Stimulated activated CD8-positive, alpha-beta memory T cell treated with anti-CD3 and anti-CD28 coated beads, Interleukin-4, amount 100 ng/mL, for 4 hours (primary cell): ENCODE results near the gene CLEC18A.
"Not testable (repeated sequence)": the region's sequence is repeated elsewhere in the genome, so short reads cannot be mapped to it uniquely, and the experiment has no call there.

ENCODE experiments used
- DNase-seq, 2 donors: peaks; one replicate each; pipeline ENCODE4 v3.0.0-alpha.2; 2020; ENCODE audit warnings: low read depth in 2 of 2, low spot score in 1 of 2

Gene CLEC18A

DNA sequence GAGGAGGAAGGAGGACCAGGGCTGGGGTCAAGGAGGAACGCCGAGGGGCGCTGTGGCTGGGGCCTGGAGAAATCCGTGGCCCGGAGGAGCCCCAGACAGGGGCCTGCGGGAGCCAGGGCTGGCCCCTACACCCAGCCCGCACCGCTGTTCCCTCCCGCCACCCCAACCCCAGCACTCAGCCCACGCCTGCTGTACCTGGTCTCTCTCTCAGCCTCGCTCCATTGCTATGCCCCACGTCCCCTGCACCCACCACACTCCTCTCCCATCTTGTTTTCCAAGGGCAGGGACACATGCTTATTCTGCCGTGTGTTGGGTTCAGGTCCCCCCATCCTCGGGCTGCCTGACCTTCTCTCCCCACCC is 518 bp downstream of the CLEC18A start:
- DNase-seq = not testable (repeated sequence)

DNA sequence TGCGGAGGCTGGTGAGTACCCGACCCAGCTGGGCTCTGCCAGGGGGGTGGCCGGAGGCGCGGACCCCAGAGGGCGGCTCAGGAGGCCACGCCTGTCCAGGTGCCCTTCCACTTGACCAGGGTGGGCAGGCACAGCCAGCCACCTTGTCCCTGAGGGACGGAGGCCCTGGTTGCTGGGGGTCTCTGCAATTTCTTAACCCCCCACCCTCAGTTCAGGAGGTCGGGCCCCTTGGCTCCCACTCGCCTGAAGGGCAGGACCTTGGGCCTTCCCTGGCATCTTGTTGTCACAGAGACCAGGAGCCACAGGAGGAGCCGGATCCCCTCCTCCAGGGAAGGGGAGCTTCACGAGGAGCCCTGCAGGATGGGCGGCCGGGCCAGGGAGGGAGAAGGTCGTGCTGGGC is 982 bp downstream of the CLEC18A start:
- not testable (repeated sequence) for DNase-seq

- not testable (repeated sequence) for DNase-seq
These were observed 1.6 kb downstream of the CLEC18A start for GRCh38 chr16:69952572-69953355.

DNA sequence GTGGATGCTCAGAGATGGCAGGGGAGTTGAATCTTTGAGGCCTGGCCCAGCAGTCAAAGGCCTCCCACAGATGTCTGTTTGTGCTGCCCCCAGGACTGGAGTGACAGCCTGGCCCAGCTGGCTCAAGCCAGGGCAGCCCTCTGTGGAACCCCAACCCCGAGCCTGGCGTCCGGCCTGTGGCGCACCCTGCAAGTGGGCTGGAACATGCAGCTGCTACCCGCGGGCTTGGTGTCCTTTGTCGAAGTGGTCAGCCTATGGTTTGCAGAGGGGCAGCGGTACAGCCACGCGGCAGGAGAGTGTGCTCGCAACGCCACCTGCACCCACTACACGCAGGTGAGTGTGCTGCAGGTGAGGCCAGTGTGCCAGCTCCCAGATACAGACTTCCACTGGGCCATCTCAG is 3.1 kb downstream of the CLEC18A start:
- DNase-seq = not testable (repeated sequence)

GRCh38 chr16:69963312-69963711 is 12.2 kb downstream of the CLEC18A start:
- not testable (repeated sequence) for DNase-seq

DNA sequence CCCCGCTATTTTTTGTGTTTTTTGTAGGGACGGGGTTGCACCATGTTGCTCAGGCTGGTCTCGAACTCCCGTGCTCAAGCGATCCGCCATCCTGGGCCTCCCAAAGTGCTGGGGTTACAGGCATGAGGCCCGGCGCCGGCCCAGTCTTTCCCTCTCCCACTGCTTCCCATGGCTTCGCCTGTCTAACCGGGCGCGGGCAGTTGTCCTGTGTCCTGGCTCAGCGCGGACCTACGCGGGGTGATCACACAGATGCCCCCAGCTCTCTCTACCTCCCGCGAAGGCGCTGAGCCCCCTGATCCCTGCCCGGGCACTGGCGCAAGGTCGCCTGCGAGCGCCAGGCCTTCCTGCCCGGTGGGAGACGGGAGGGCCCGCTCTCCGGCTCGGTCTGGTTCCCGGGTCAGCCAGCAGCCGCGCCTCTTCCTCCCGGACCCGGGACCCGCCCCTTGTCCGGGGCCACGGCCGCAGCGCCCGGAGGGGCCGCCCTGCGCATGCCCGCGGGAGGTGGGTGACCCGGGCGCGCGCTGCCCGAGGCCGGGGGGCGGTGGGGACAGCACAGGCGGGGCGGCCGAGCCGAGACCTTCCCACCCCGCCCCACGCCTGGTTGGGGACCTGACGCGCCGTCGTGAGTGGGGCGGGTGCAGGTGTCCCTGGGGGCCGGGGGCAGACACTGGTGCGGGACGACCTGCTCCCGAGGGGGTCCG is 14.0 kb downstream of the CLEC18A start:
- not testable (repeated sequence) for DNase-seq

- DNase-seq = not testable (repeated sequence)
These were observed 14.5 kb downstream of the CLEC18A start for GRCh38 chr16:69965661-69966054.

- DNase-seq = not testable (repeated sequence)
These were observed 16.6 kb downstream of the CLEC18A start for GRCh38 chr16:69967688-69968087.

- DNase-seq = not testable (repeated sequence)
These were observed 17.0 kb downstream of the CLEC18A start for GRCh38 chr16:69968125-69968524.

- not testable (repeated sequence) for DNase-seq
These were observed 18.5 kb downstream of the CLEC18A start for GRCh38 chr16:69969657-69970056.

GRCh38 chr16:69972120-69972519 is 21.0 kb downstream of the CLEC18A start:
- not testable (repeated sequence) for DNase-seq

DNA sequence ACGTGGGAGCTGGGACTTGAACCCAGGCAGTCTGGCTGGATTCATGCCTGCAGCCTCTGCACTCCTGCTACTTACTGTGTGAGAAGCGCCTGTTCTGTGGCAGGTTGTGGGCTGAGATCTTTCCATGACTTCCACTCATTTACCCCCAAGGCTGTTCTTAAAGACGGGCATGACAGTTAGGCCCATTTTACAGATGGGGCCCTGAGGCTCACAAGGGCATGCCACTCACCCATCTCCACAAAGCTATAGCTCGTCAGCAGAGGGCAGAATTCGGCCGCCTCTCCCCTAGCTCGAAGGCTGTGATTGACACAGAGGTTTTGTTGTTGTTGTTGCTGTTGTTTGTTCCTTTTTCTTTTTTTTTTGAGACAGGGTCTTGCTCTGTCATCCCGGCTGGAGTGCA is 21.8 kb downstream of the CLEC18A start:
- DNase-seq = not testable (repeated sequence)

- not testable (repeated sequence) for DNase-seq
These were observed 34.1 kb downstream of the CLEC18A start for GRCh38 chr16:69985196-69985595.

GRCh38 chr16:69997956-69998355 is 46.8 kb downstream of the CLEC18A start:
- DNase-seq = not testable (repeated sequence)

GRCh38 chr16:69999801-70000200 is 48.7 kb downstream of the CLEC18A start:
- not testable (repeated sequence) for DNase-seq

GRCh38 chr16:70003511-70003910 is 52.4 kb downstream of the CLEC18A start:
- DNase-seq = not testable (repeated sequence)

GRCh38 chr16:70008604-70009003 is 57.5 kb downstream of the CLEC18A start:
- DNase-seq = not testable (repeated sequence)

DNA sequence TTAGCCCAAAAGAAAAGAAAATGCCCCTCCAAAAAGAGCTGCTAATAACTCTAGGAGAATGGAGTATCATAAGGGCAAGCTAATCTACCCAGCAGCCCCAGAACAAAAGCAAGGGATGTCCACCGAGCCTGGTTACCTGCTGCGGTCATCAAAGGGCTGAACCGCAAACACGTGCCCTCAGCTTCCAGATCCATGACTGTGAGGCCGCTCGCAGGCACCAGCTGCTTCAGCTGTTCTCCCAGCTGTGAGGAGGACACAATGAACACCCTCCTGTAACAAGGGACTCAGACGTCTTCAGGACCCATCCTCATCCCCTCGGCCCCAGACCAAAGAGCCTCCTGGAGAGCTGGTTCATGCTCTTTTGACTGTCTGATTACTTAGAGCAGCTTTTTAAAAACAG is 59.5 kb downstream of the CLEC18A start:
- not testable (repeated sequence) for DNase-seq

- not testable (repeated sequence) for DNase-seq
These were observed 60.0 kb downstream of the CLEC18A start for GRCh38 chr16:70011120-70011519.

DNA sequence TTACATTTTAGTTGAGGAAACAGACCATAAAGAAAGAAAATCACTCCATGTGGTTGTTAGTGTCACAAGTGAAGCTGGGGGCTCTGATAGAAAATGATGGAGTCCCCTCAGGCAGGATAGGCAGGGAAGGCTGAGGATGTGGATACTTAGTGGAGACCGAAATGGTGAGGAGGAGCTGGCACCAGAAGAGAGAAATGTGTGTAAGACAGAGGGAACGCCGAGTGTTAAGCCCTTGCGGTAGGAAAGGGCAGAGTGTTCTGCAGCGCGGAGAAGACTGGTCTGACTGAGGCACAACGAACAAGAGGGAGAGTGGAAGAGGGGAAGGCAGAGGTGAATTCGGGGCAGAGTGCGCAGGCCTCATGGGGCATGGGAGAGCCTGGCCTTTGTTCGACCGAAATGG is 61.2 kb downstream of the CLEC18A start:
- not testable (repeated sequence) for DNase-seq

GRCh38 chr16:70012951-70013350 is 61.8 kb downstream of the CLEC18A start:
- not testable (repeated sequence) for DNase-seq
